H9 (cell line): Measurements from ENCODE around the gene RBM4B. TPM values are rescaled to one million over a fixed set of nuclear protein-coding genes. Genes with fewer than 3 reads are reported as not detected.
A peak's percentile ranks its signal among the peaks of the same experiment; 100 is the strongest.

Experiments used
- DNase-seq: peaks from one replicate; pipeline ENCODE4 v3.0.0-alpha.2; 2017
- H2AFZ ChIP-seq: one replicate; pipeline ENCODE4 v1.6.1; 2013; ENCODE audit warnings: mild to moderate bottlenecking, low read length, control low read depth, moderate library complexity
- H2AK5ac ChIP-seq: 2 replicates; pipeline ENCODE4 v1.6.1; 2013; ENCODE audit warnings: low read length, control low read depth, mixed read lengths; ENCODE audit not compliant: insufficient read length
- H2BK120ac ChIP-seq: one replicate; pipeline ENCODE4 v1.6.1; 2013; ENCODE audit warnings: low read depth, mild to moderate bottlenecking, low read length, control low read depth, inconsistent platforms; ENCODE audit not compliant: poor library complexity, severe bottlenecking
- H2BK12ac ChIP-seq: 2 replicates; pipeline ENCODE4 v1.6.1; 2013; ENCODE audit warnings: low read length, control low read depth, mixed read lengths, low read depth; ENCODE audit not compliant: insufficient read length
- H2BK15ac ChIP-seq: 2 replicates; pipeline ENCODE4 v1.6.1; 2013; ENCODE audit warnings: low read depth, low read length, control low read depth
- H2BK20ac ChIP-seq: one replicate; pipeline ENCODE4 v1.6.1; 2013; ENCODE audit warnings: low read depth, mild to moderate bottlenecking, low read length, control low read depth, inconsistent platforms; ENCODE audit not compliant: poor library complexity, severe bottlenecking
- H2BK5ac ChIP-seq: 2 replicates; pipeline ENCODE4 v1.6.1; 2013; ENCODE audit warnings: low read length, control low read depth, mixed read lengths; ENCODE audit not compliant: insufficient read length
- H3K14ac ChIP-seq: 2 replicates; pipeline ENCODE4 v1.6.1; 2013; ENCODE audit warnings: low read length, control low read depth; ENCODE audit not compliant: insufficient read depth
- H3K18ac ChIP-seq: 2 replicates; pipeline ENCODE4 v1.6.1; 2013; ENCODE audit warnings: low read depth, mild to moderate bottlenecking, mixed read lengths, low read length, control low read depth; ENCODE audit not compliant: insufficient read length
- H3K23ac ChIP-seq: 2 replicates; pipeline ENCODE4 v1.6.1; 2013; ENCODE audit warnings: low read length, control low read depth, mixed read lengths, low read depth; ENCODE audit not compliant: insufficient read length
- H3K23me2 ChIP-seq: 2 replicates; pipeline ENCODE4 v1.6.1; 2013; ENCODE audit warnings: low read depth, mild to moderate bottlenecking, mixed read lengths, low read length, control low read depth; ENCODE audit not compliant: insufficient read length, poor library complexity, severe bottlenecking
- H3K27ac ChIP-seq: 2 replicates; pipeline ENCODE4 v1.5.1; 2013; ENCODE audit warnings: low read length, control low read depth, mixed read lengths, low read depth; ENCODE audit not compliant: insufficient read length
- H3K27me3 ChIP-seq: 2 replicates; pipeline ENCODE4 v1.6.1; 2013; ENCODE audit warnings: low read length, control low read depth, inconsistent platforms; ENCODE audit not compliant: insufficient read depth
- H3K4ac ChIP-seq: 2 replicates; pipeline ENCODE4 v1.6.1; 2013; ENCODE audit warnings: low read depth, mild to moderate bottlenecking, control low read depth, inconsistent platforms, low read length, moderate library complexity
- H3K4me1 ChIP-seq: 2 replicates; pipeline ENCODE4 v1.6.1; 2013; ENCODE audit warnings: low read length, control low read depth, inconsistent platforms; ENCODE audit not compliant: insufficient read depth
- H3K4me2 ChIP-seq: 2 replicates; pipeline ENCODE4 v1.6.1; 2013; ENCODE audit warnings: low read length, control low read depth, mixed read lengths; ENCODE audit not compliant: insufficient read length, insufficient read depth
- H3K56ac ChIP-seq: 2 replicates; pipeline ENCODE4 v1.6.1; 2013; ENCODE audit warnings: low read depth, mild to moderate bottlenecking, mixed read lengths, low read length, control low read depth; ENCODE audit not compliant: insufficient read length
- H3K79me1 ChIP-seq: 2 replicates; pipeline ENCODE4 v1.6.1; 2013; ENCODE audit warnings: low read depth, mild to moderate bottlenecking, moderate library complexity, low read length, control low read depth, inconsistent platforms; ENCODE audit not compliant: insufficient read depth, poor library complexity, severe bottlenecking
- H3K79me2 ChIP-seq: 2 replicates; pipeline ENCODE4 v1.6.1; 2013; ENCODE audit warnings: low read length, control low read depth, inconsistent platforms; ENCODE audit not compliant: insufficient read depth
- H3K9ac ChIP-seq: 2 replicates; pipeline ENCODE4 v1.6.1; 2013; ENCODE audit warnings: low read length, control low read depth, mixed read lengths; ENCODE audit not compliant: insufficient read length; ENCODE audit errors: extremely low read depth
- H3K9me3 ChIP-seq: one replicate; pipeline ENCODE4 v1.6.1; 2013; ENCODE audit warnings: low read depth, low read length, inconsistent platforms; ENCODE audit not compliant: control insufficient read depth
- H3T11ph ChIP-seq: one replicate; pipeline ENCODE4 v1.6.1; 2013; ENCODE audit warnings: mild to moderate bottlenecking, low read length, control low read depth, inconsistent platforms
- H4K20me1 ChIP-seq: one replicate; pipeline ENCODE4 v1.6.1; 2013; ENCODE audit not compliant: control insufficient read depth, insufficient read length, insufficient read depth
- H4K5ac ChIP-seq: 2 replicates; pipeline ENCODE4 v1.6.1; 2013; ENCODE audit warnings: low read depth, mild to moderate bottlenecking, mixed read lengths, low read length, control low read depth; ENCODE audit not compliant: insufficient read length
- H4K8ac ChIP-seq: replicated peaks from 2 replicates; pipeline ENCODE4 v1.6.1; 2013; ENCODE audit warnings: low read length, control low read depth, mixed read lengths, low read depth; ENCODE audit not compliant: insufficient read length
- H4K91ac ChIP-seq: 2 replicates; pipeline ENCODE4 v1.6.1; 2013; ENCODE audit warnings: low read depth, mild to moderate bottlenecking, moderate library complexity, mixed read lengths, low read length, control low read depth; ENCODE audit not compliant: insufficient read length
- H3K27ac Mint-ChIP-seq, 3 experiments: 2 replicates in 2 of 3; 3 replicates in 1 of 3; pipeline ENCODE4 v1.8.0; 2020 to 2021; ENCODE audit warnings: mixed read lengths in 3 of 3, mild to moderate bottlenecking in 1 of 3, moderate library complexity in 1 of 3
- H3K27me3 Mint-ChIP-seq: 2 replicates; pipeline ENCODE4 v1.8.0; 2021; ENCODE audit warnings: low read depth, mild to moderate bottlenecking, moderate library complexity, mixed read lengths
- H3K36me3 Mint-ChIP-seq, 3 experiments: 2 replicates in 2 of 3; 3 replicates in 1 of 3; pipeline ENCODE4 v1.8.0; 2020 to 2021; ENCODE audit warnings: low read depth in 3 of 3, mixed read lengths in 3 of 3; ENCODE audit not compliant: insufficient read depth in 1 of 3
- H3K4me1 Mint-ChIP-seq, 2 experiments: 2 replicates each; pipeline ENCODE4 v1.8.0; 2020; ENCODE audit warnings: mixed read lengths in 2 of 2
- H3K4me3 Mint-ChIP-seq, 2 experiments: 2 replicates in 1 of 2; 3 replicates in 1 of 2; pipeline ENCODE4 v1.8.0; 2020 to 2021; ENCODE audit warnings: mild to moderate bottlenecking in 2 of 2, mixed read lengths in 2 of 2, moderate library complexity in 1 of 2
- H3K9me3 Mint-ChIP-seq, 2 experiments: 2 replicates in 1 of 2; 3 replicates in 1 of 2; pipeline ENCODE4 v1.8.0; 2020; ENCODE audit warnings: mild to moderate bottlenecking in 2 of 2, mixed read lengths in 2 of 2, moderate library complexity in 1 of 2
- CTCF ChIP-seq: fragments of 200-600 bp; sonication (generic); conservative IDR thresholded peaks from 3 replicates; pipeline ENCODE4 v1.8.0; 2021; ENCODE audit warnings: antibody characterized with exemption, mild to moderate bottlenecking
- WGBS: extraction: QIAGEN DNeasy Blood & Tissue Kit; methylation state at CpG from one replicate; pipeline ENCODE4 v1.1.7; 2013; ENCODE audit warnings: missing lambda C conversion rate, low lambda C conversion rate, mixed read lengths; ENCODE audit not compliant: insufficient read length; ENCODE audit errors: extremely low coverage; 5-methylcytosine and 5-hydroxymethylcytosine counted together
- total RNA-seq: library from RNA; stranded (reverse); gene quantifications from 2 replicates; pipeline ENCODE4 v1.2.1, GENCODE V29; 2021

Gene RBM4B
- total RNA-seq, 1 experiment from 2014 or later: 34.0 TPM

GRCh38 chr11:66698491-66698890 lies 20.8 kb upstream of the RBM4B start:
- peaks cover 5 to 8% of the 10 kb centered on the region in 2 experiments; a peak in 1 of 4 replicates for H3K4me1 Mint-ChIP-seq
- H3K9ac ChIP-seq: no peak overlapping the region
- H3K27ac ChIP-seq: no peak overlapping the region

More at GRCh38 chr11:66698491-66698890, 20.8 kb upstream of the RBM4B start:
- Histone ChIP-seq H4K5ac (no peak overlapping the region), H3K4ac (no peak overlapping the region), H3K4me2 (no peak overlapping the region), H4K8ac (no peak overlapping the region), H3K23me2 (no peaks in the 10 kb centered on the region), H2AK5ac (no peak overlapping the region), H4K20me1 (no peaks in the 10 kb centered on the region), H3K14ac (no peak overlapping the region; the same call in 1 of the 2 replicates), H2BK5ac (no peak overlapping the region), H3K27me3 (no peaks in the 10 kb centered on the region), H3T11ph (no peak overlapping the region), H2BK12ac (no peak overlapping the region), H3K23ac (no peak overlapping the region), H3K4me1 (no peaks in the 10 kb centered on the region), H3K18ac (no peak overlapping the region), H2BK120ac (no peak overlapping the region), H3K9me3 (no peaks in the 10 kb centered on the region), H3K79me2 (no peaks in the 10 kb centered on the region), H2BK20ac (no peak overlapping the region), H3K79me1 (no peaks in the 10 kb centered on the region), H2BK15ac (no peak overlapping the region), H3K56ac (no peak overlapping the region), H4K91ac (no peak overlapping the region), H2AFZ (no peak overlapping the region)
- H3K9me3 Mint-ChIP-seq: no peaks in the 10 kb centered on the region; a peak in 1 of 5 replicates
- WGBS: no CpG with 5 or more reads among the region's 9 CpGs
- no peak overlapping the region for H3K4me3 Mint-ChIP-seq
- no peak for DNase-seq
- TF ChIP-seq CTCF: no peak
- H3K27me3 Mint-ChIP-seq: no peaks in the 10 kb centered on the region
- H3K27ac Mint-ChIP-seq: peak overlapping the region; percentile 5 to 83 (median 53); a peak in 3 of 7 replicates
- peaks cover 20 to 85% (median 85%) of the 10 kb centered on the region in 3 experiments; a peak in 6 of 7 replicates for H3K36me3 Mint-ChIP-seq
